ENCODE measurements around the gene MTO1.
"Not testable (repeated sequence)": the region's sequence is repeated elsewhere in the genome, so short reads cannot be mapped to it uniquely, and the experiment has no call there.

Gene MTO1

DNA sequence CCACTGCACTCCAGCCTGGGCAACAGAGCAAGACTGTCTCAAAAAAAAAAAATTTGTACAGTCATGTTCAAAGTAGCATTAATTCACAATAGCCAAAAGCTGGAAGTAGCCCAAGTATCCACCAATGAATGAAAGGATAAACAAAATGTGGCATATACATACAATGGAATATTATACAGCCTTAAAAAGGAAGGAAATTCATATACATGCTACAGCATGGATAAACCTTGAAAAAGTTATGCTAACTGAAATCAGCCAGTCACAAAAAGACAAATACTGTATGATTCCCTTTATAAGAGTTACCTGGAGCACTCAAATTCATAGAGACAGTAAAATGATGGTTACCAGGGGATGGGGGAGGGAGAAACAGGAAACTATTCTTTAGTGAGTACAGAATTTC, 43.6 kb downstream of the MTO1 start:
- DNase-seq, result no peak

GRCh38 chr6:73505705-73506104, 44.2 kb downstream of the MTO1 start:
- DNase-seq, result not testable (repeated sequence)

- DNase-seq, result no peak
Measured at GRCh38 chr6:73506246-73506645, 44.7 kb downstream of the MTO1 start.

GRCh38 chr6:73508776-73509175, 47.2 kb downstream of the MTO1 start:
- no peak for DNase-seq

DNA sequence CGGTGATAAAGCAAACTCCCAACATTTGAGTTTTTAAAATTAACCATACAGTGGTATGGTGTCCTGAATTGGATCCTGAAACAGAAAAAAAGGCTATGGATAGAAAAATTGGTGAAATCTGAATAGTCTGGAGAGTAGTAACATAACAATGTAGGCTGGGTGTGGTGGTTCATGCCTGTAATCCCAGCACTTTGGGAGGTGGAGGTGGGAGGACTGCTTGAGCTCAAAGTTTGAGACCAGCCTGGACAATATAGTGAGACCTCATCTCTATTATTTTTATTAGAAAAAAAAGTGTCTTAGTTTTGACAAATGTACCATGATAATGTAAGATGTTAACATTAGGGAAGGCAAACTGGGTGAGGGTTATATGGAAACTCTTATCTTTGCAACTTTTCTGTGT, 48.3 kb downstream of the MTO1 start:
- DNase-seq, result no peak

DNA sequence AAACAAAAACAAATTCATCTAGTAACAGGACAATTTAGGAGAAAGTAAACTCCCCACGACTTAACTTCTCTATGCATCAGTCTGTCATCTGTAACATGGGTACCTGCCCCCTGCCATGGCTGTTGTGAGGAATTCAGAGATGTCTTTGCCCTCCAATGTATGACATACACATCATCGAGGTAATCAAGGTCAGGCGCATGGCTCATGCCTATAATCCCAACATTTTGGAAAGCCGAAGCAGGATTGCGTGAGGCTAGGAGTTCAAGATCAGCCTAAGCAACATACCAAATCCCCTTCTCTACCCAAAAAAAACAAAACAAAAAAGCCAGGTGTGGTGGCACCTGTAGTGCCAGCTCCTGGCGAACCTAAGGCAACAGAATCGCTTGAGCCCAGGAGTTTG, 50.3 kb downstream of the MTO1 start:
- no peak for DNase-seq

DNA sequence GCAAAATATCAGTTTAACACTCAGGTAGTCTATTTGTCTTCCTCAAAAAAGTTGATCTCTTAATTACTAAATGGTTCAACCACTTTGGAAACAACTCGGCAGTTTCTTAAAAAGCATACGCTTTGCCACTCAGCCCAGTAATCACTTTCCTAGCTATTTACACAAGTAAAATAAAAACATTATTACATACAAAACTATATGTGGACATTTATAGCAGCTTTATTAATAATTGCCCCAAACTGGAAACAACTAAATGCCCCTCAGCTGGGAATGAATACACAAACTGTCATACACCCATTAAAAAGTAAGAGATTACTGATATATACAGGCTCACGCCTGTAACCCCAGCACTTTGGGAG, 51.9 kb downstream of the MTO1 start:
- DNase-seq, result no peak

- DNase-seq, result no peak
Measured at GRCh38 chr6:73514746-73515110, 53.2 kb downstream of the MTO1 start.

GRCh38 chr6:73515204-73515655, 53.7 kb downstream of the MTO1 start:
- DNase-seq, result no peak

DNA sequence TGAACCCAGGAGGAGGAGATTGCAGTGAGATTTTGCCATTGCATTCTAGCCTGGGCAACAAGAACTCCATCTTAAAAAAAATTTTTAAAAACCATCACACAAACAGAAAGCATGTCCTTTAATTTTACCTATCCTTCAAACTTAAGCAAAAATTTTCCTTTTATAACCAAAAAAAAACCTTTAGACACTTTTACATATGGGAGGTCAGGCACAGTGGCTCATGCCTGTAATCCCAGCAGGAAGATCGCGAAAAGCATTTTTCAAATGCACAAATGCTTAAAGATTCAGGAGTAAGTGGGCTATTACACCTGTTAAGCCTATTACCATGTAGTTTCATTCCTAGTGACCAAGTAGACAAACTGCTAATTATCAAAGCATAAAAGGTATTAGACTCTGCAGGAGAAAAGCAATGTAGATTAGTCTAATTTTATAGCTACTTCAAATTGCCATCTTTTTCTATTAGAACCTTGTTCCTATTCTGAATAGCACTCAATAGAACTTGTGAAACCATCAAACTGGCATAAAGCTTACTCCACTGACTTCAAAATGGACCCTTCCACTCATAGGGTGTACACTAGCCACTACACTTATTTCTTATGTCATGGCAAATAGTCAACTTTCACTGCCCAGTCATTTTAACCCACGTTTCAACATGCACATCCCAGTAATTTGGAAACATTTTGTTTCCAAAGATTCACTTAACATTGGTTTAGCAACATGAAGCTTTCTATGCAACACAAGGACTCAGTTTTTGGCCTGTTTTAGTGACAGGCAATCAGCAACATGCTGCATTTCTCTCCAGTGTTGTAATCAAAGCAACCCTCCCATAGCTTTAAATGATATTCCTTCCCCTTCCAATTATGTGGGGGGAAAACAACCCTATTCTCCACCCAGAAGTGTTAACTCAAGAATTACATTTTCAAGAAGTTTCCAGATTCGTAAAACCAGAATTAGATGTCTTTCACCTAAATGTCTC, 55.3 kb downstream of the MTO1 start:
- DNase-seq, result no peak

- DNase-seq, result not testable (repeated sequence)
Measured at GRCh38 chr6:73518100-73518981, 56.8 kb downstream of the MTO1 start.

- not testable (repeated sequence) for DNase-seq
Measured at GRCh38 chr6:73518982-73519881, 57.7 kb downstream of the MTO1 start.

- DNase-seq, result peak; percentile 80
Measured at GRCh38 chr6:73519926-73520687, 58.6 kb downstream of the MTO1 start.

DNA sequence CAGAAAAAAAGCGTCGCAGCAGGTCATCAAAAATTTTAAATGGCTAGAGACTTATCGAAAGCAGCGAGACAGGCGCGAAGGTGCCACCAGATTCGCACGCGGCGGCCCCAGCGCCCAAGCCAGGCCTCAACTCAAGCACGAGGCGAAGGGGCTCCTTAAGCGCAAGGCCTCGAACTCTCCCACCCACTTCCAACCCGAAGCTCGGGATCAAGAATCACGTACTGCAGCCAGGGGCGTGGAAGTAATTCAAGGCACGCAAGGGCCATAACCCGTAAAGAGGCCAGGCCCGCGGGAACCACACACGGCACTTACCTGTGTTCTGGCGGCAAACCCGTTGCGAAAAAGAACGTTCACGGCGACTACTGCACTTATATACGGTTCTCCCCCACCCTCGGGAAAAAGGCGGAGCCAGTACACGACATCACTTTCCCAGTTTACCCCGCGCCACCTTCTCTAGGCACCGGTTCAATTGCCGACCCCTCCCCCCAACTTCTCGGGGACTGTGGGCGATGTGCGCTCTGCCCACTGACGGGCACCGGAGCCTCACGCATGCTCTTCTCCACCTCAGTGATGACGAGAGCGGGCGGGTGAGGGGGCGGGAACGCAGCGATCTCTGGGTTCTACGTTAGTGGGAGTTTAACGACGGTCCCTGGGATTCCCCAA, 59.3 kb downstream of the MTO1 start, which contains the start of gene EEF1A1:
Gene EEF1A1, minus strand, starts transcription at position 345 of the 663 bp plus-strand sequence. CDS start 1,006 bp downstream, outside the sequence.
- peak; percentile 100 for DNase-seq

DNA sequence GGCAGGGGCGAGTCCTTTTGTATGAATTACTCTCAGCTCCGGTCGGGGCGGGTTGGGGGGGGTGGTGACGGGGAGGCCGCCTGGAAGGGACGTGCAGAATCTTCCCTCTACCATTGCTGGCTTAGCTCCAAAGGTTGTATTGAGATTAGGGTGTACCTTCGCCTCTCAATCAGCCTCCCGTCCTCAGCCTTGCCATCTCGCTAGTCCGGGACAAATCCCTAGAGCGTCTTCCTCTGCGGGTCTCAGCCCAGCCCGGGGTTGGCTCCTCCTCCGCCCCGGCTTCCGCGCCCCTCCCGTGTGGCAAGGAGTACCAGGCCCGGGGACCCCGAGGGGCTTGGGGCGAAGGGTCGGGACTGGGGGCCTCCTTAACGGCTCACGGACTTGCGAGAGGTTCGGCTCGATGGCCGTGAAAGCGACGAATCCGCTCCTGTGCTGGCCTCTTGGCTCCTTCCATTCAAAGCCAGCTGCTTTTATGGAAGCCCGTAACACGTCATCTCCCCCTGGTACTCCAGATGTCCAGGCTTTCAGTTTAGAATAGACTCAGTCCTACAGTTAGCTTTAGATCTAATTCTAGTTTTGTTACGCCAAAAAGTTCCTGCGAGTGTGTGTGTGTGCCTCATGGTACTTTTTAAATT, 59.9 kb downstream of the MTO1 start:
- peak; percentile 74 for DNase-seq

DNA sequence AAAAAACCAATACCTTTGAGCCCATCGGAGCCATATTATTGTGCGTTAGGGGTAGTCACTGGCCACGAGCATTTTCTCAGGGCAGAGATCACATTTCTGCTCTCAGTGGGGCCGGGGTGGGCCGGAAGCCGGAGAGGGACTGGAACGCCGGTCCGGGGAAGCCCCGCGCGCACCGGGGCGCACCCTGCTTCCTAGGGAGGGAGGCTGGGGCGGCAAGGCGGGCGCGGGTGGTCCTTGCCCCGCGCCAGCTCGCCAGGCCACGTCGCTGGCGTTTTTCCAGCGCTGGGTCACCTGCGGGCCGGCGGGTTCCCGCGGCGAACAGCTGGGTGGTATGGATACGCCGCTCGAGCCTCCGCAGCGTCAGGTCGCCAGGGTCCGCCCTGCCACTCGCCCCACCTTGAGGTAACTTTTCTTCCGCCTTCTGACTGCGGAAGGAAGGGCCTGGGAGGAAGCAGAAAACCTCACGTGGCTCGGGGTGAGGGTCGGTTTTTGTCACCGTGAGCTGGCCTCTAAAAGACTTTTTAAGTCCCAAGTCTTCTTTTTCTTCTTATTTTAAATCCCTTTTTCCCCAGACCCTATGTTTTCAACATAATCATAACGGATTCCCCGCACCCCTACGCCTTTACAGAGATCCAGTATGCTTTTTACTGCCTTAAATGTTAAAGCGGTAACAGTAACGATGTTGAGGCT, 62.0 kb downstream of the MTO1 start:
- peak; percentile 77 for DNase-seq

GRCh38 chr6:73525546-73526330, 64.2 kb downstream of the MTO1 start:
- no peak for DNase-seq

GRCh38 chr6:73528897-73529296, 67.4 kb downstream of the MTO1 start:
- DNase-seq, result no peak

DNA sequence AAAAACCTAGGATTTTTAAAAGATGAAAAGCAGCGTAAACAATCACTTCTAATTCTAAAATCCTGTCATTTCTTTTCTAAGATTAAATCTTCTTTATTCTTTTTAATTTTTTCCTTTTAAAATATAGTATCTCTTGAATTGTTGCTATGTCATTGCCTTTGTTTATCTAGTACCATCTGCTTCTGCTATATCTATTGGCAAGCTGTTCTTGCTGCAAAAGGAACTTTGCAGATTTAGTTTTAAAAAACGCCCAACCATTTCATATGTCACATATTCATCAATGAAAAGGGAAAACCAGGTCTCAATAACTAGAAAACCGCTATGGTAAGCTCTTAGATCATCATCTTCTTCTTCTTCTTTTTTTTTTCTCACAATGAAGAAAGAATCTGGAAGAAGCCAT, 70.8 kb downstream of the MTO1 start:
- DNase-seq, result no peak

All from activated CD8-positive, alpha-beta memory T cell treated with anti-CD3 and anti-CD28 coated beads, Interleukin-2, amount 50 U/mL, for 4 hours (primary cell).